ENCODE measurements around the gene C3orf80.

The C3orf80 gene

GRCh38 chr3:160210799-160211221, 14.4 kb upstream of the C3orf80 start:
- Histone ChIP-seq H4K20me1 (ENCODE audit: control insufficient read depth, insufficient read depth, low read depth, low read length) (no peaks in the 10 kb centered on the region), H3K36me3 (ENCODE audit: control insufficient read depth, low read length) (no peaks in the 10 kb centered on the region), H3F3A (ENCODE audit: control insufficient read depth, insufficient read depth) (no peaks in the 10 kb centered on the region), H3K4me2 (ENCODE audit: low read length) (no peak overlapping the region), H3K4me1 (ENCODE audit: control insufficient read depth, low read length) (no peaks in the 10 kb centered on the region), H3K79me2 (ENCODE audit: control insufficient read depth, low read length) (no peaks in the 10 kb centered on the region), H3K27ac (ENCODE audit: low read depth, low read length) (no peak overlapping the region), H3K27me3 (ENCODE audit: control insufficient read depth, low read length) (no peaks in the 10 kb centered on the region), H3K9me2 (replicated peaks; ENCODE audit: control insufficient read depth, low read length) (no peaks in the 10 kb centered on the region), H3K4me3 (ENCODE audit: low read length) (no peak overlapping the region), H3K9me3 (ENCODE audit: control insufficient read depth, insufficient read depth, low read length) (no peaks in the 10 kb centered on the region)
- TF ChIP-seq EZH2phosphoT487 (IDR thresholded peaks at IDR 0.05; ENCODE audit: borderline replicate concordance, low read length): no peak
- peak; percentile 18 for TF ChIP-seq CTCF (IDR thresholded peaks at IDR 0.05; ENCODE audit: low read depth, low read length, poor library complexity, severe bottlenecking)

GRCh38 chr3:160213191-160213590, 12.0 kb upstream of the C3orf80 start:
- no peaks in the 10 kb centered on the region for H4K20me1 ChIP-seq (ENCODE audit: control insufficient read depth, insufficient read depth, low read depth, low read length)
- H3K79me2 ChIP-seq (ENCODE audit: control insufficient read depth, low read length): no peaks in the 10 kb centered on the region
- no peaks in the 10 kb centered on the region for H3K27me3 ChIP-seq (ENCODE audit: control insufficient read depth, low read length)
- no peak for TF ChIP-seq CTCF (IDR thresholded peaks at IDR 0.05; ENCODE audit: low read depth, low read length, poor library complexity, severe bottlenecking)
- TF ChIP-seq EZH2phosphoT487 (IDR thresholded peaks at IDR 0.05; ENCODE audit: borderline replicate concordance, low read length): no peak
- no peaks in the 10 kb centered on the region for H3K9me2 ChIP-seq (replicated peaks; ENCODE audit: control insufficient read depth, low read length)
- H3K4me3 ChIP-seq (ENCODE audit: low read length): no peak overlapping the region
- no peaks in the 10 kb centered on the region for H3K4me1 ChIP-seq (ENCODE audit: control insufficient read depth, low read length)
- H3K27ac ChIP-seq (ENCODE audit: low read depth, low read length): no peak overlapping the region
- H3K36me3 ChIP-seq (ENCODE audit: control insufficient read depth, low read length): no peaks in the 10 kb centered on the region
- H3K4me2 ChIP-seq (ENCODE audit: low read length): no peak overlapping the region
- no peaks in the 10 kb centered on the region for H3K9me3 ChIP-seq (ENCODE audit: control insufficient read depth, insufficient read depth, low read length)
- no peaks in the 10 kb centered on the region for H3F3A ChIP-seq (ENCODE audit: control insufficient read depth, insufficient read depth)

GRCh38 chr3:160217675-160218074, 7.5 kb upstream of the C3orf80 start:
- Histone ChIP-seq H3K27ac (ENCODE audit: low read depth, low read length) (no peak overlapping the region), H3K9me3 (ENCODE audit: control insufficient read depth, insufficient read depth, low read length) (no peaks in the 10 kb centered on the region), H3K79me2 (ENCODE audit: control insufficient read depth, low read length) (no peaks in the 10 kb centered on the region), H3K27me3 (ENCODE audit: control insufficient read depth, low read length) (no peaks in the 10 kb centered on the region), H3K9me2 (replicated peaks; ENCODE audit: control insufficient read depth, low read length) (no peaks in the 10 kb centered on the region), H3F3A (ENCODE audit: control insufficient read depth, insufficient read depth) (no peaks in the 10 kb centered on the region), H4K20me1 (ENCODE audit: control insufficient read depth, insufficient read depth, low read depth, low read length) (no peaks in the 10 kb centered on the region), H3K4me3 (ENCODE audit: low read length) (no peak overlapping the region), H3K4me2 (ENCODE audit: low read length) (no peak overlapping the region), H3K4me1 (ENCODE audit: control insufficient read depth, low read length) (peaks cover 7% of the 10 kb centered on the region; the same call in 1 of the 2 replicates), H3K36me3 (ENCODE audit: control insufficient read depth, low read length) (no peaks in the 10 kb centered on the region)
- no peak for TF ChIP-seq CTCF (IDR thresholded peaks at IDR 0.05; ENCODE audit: low read depth, low read length, poor library complexity, severe bottlenecking)
- no peak for TF ChIP-seq EZH2phosphoT487 (IDR thresholded peaks at IDR 0.05; ENCODE audit: borderline replicate concordance, low read length)
